Measurements from ENCODE around the gene FASTK. TPM values are rescaled to one million over a fixed set of nuclear protein-coding genes. Genes with fewer than 3 reads are reported as not detected.

The FASTK gene
- total and polyA plus RNA-seq, 4 donors: 30.9 to 80.7 (median 65.8) TPM

DNA sequence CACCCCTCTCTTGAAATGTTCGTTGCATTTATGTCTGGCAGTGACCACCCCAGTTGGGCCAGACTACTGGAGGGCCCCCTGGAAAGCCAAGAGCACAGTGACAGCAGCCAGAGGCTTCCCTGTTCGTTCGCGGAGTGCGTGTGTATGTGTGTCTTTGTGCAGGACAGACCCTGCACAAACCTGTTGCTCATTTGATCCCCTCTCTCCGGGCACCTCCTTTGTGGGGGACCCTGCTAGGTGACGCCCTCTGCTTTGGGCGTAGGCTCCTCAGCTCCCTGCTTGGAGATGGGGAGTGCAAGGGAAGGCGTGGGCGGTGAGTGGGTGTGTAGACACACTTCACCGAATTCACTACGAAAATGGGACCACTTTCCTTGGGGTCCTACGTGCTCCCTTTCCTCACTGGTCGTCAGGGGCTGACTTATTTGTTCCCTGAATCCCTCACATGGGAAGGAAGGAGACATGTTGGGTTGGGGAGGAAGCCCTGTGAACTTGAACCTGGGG is 44.3 kb upstream of the FASTK start:
- Histone ChIP-seq H3K4me3 (ENCODE audit: low read depth, low read length) (no peak overlapping the region), H3K4me1 (ENCODE audit: control insufficient read depth, insufficient read depth, low read length) (peaks cover 79% of the 10 kb centered on the region), H3K27ac (ENCODE audit: low read depth, low read length) (no peak overlapping the region), H3K36me3 (ENCODE audit: control insufficient read depth, insufficient read depth, low read length) (peaks cover 90% of the 10 kb centered on the region), H3K27me3 (ENCODE audit: control insufficient read depth, insufficient read depth, low read length) (no peaks in the 10 kb centered on the region), H3K9me3 (ENCODE audit: control insufficient read depth, insufficient read depth, low read length) (no peaks in the 10 kb centered on the region)
- WGBS (ENCODE audit: insufficient coverage): 80% methylated on average over 11 of the region's 14 CpGs
- DNase-seq (ENCODE audit: low read depth in 4 of 6, low spot score in 6 of 6): no peak

GRCh38 chr7:151124481-151124880 is 43.9 kb upstream of the FASTK start:
- WGBS (ENCODE audit: insufficient coverage): 88% methylated on average over 7 of the region's 7 CpGs
- Histone ChIP-seq H3K27ac (ENCODE audit: low read depth, low read length) (no peak overlapping the region), H3K4me3 (ENCODE audit: low read depth, low read length) (no peak overlapping the region), H3K9me3 (ENCODE audit: control insufficient read depth, insufficient read depth, low read length) (no peaks in the 10 kb centered on the region), H3K36me3 (ENCODE audit: control insufficient read depth, insufficient read depth, low read length) (peaks cover 90% of the 10 kb centered on the region), H3K4me1 (ENCODE audit: control insufficient read depth, insufficient read depth, low read length) (peaks cover 75% of the 10 kb centered on the region), H3K27me3 (ENCODE audit: control insufficient read depth, insufficient read depth, low read length) (no peaks in the 10 kb centered on the region)
- DNase-seq (ENCODE audit: low read depth in 4 of 6, low spot score in 6 of 6): no peak

- H3K36me3 ChIP-seq (ENCODE audit: control insufficient read depth, insufficient read depth, low read length): peaks cover 90% of the 10 kb centered on the region
- no peaks in the 10 kb centered on the region for H3K27me3 ChIP-seq (ENCODE audit: control insufficient read depth, insufficient read depth, low read length)
- no peaks in the 10 kb centered on the region for H3K9me3 ChIP-seq (ENCODE audit: control insufficient read depth, insufficient read depth, low read length)
- DNase-seq (ENCODE audit: low read depth in 4 of 6, low spot score in 6 of 6): peak; percentile 67 to 95 (median 78)
- WGBS (ENCODE audit: insufficient coverage): 35% methylated on average over 19 of the region's 24 CpGs
- H3K4me1 ChIP-seq (ENCODE audit: control insufficient read depth, insufficient read depth, low read length): peaks cover 71% of the 10 kb centered on the region
- no peak overlapping the region for H3K27ac ChIP-seq (ENCODE audit: low read depth, low read length)
- no peak overlapping the region for H3K4me3 ChIP-seq (ENCODE audit: low read depth, low read length)
Measured at GRCh38 chr7:151123822-151124464, 43.3 kb upstream of the FASTK start.

GRCh38 chr7:151123158-151123821 is 42.7 kb upstream of the FASTK start:
- Histone ChIP-seq H3K9me3 (ENCODE audit: control insufficient read depth, insufficient read depth, low read length) (no peaks in the 10 kb centered on the region), H3K36me3 (ENCODE audit: control insufficient read depth, insufficient read depth, low read length) (peaks cover 90% of the 10 kb centered on the region), H3K4me1 (ENCODE audit: control insufficient read depth, insufficient read depth, low read length) (peaks cover 64% of the 10 kb centered on the region), H3K27ac (ENCODE audit: low read depth, low read length) (no peak overlapping the region), H3K4me3 (ENCODE audit: low read depth, low read length) (no peak overlapping the region), H3K27me3 (ENCODE audit: control insufficient read depth, insufficient read depth, low read length) (no peaks in the 10 kb centered on the region)
- no peak for DNase-seq (ENCODE audit: low read depth in 4 of 6, low spot score in 6 of 6)
- WGBS (ENCODE audit: insufficient coverage): 86% methylated on average over 47 of the region's 50 CpGs

DNA sequence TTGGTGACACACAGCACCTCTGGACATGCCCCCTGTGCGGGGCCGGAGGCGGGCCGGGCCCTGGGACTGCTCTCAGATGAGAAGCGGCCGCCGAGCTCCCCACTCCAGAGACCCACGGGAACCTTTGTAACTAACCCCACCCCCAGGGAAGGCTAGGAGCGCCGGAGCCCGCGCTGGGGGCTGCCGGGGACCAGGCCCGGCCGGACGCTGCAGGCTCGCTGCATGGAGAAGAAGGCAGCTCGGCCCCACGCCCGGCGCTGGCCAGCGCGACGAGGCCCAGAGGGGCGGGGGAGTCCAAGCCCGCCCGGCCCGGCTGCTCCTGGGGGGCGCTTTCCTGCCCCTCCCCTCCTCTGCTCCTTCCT is 42.2 kb upstream of the FASTK start:
- peaks cover 90% of the 10 kb centered on the region for H3K36me3 ChIP-seq (ENCODE audit: control insufficient read depth, insufficient read depth, low read length)
- H3K27ac ChIP-seq (ENCODE audit: low read depth, low read length): no peak overlapping the region

DNA sequence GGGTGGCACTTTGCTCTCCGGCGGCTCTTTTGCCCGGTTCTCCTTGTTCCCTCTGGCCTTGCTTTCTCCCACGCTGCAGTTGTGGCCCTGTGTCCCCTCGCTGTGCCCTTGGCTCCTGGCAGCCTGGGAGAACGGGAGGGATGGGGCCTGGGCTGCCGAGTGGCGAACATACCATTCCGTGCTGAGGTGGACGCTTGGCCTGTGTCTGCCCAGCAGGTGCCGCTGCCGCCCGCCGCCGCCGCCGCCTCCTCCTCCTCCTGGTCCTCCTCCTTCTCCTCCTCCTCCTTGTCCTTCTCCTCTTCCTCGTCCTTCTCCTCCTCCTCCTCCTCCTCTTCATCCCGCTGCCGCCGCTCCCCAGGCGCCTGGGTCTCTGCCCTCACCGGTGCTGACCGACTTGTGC is 41.7 kb upstream of the FASTK start:
- Histone ChIP-seq H3K4me1 (ENCODE audit: control insufficient read depth, insufficient read depth, low read length) (peaks cover 55% of the 10 kb centered on the region), H3K9me3 (ENCODE audit: control insufficient read depth, insufficient read depth, low read length) (no peaks in the 10 kb centered on the region), H3K4me3 (ENCODE audit: low read depth, low read length) (no peak overlapping the region), H3K36me3 (ENCODE audit: control insufficient read depth, insufficient read depth, low read length) (peaks cover 90% of the 10 kb centered on the region), H3K27ac (ENCODE audit: low read depth, low read length) (no peak overlapping the region), H3K27me3 (ENCODE audit: control insufficient read depth, insufficient read depth, low read length) (no peaks in the 10 kb centered on the region)
- peak in 1 of 6 donors; percentile 61 for DNase-seq (ENCODE audit: low read depth in 4 of 6, low spot score in 6 of 6)
- WGBS (ENCODE audit: insufficient coverage): 53% methylated on average over 24 of the region's 24 CpGs

More for the DNA sequence above, 42.2 kb upstream of the FASTK start:
- WGBS (ENCODE audit: insufficient coverage): 89% methylated on average over 26 of the region's 29 CpGs
- no peak for DNase-seq (ENCODE audit: low read depth in 4 of 6, low spot score in 6 of 6)
- Histone ChIP-seq H3K27me3 (ENCODE audit: control insufficient read depth, insufficient read depth, low read length) (no peaks in the 10 kb centered on the region), H3K4me1 (ENCODE audit: control insufficient read depth, insufficient read depth, low read length) (peaks cover 60% of the 10 kb centered on the region), H3K9me3 (ENCODE audit: control insufficient read depth, insufficient read depth, low read length) (no peaks in the 10 kb centered on the region), H3K4me3 (ENCODE audit: low read depth, low read length) (no peak overlapping the region)

- DNase-seq (ENCODE audit: low read depth in 4 of 6, low spot score in 6 of 6): no peak
- peaks cover 90% of the 10 kb centered on the region for H3K36me3 ChIP-seq (ENCODE audit: control insufficient read depth, insufficient read depth, low read length)
- H3K4me3 ChIP-seq (ENCODE audit: low read depth, low read length): no peak overlapping the region
- no peaks in the 10 kb centered on the region for H3K9me3 ChIP-seq (ENCODE audit: control insufficient read depth, insufficient read depth, low read length)
- H3K27ac ChIP-seq (ENCODE audit: low read depth, low read length): no peak overlapping the region
- WGBS (ENCODE audit: insufficient coverage): 72% methylated on average over 30 of the region's 30 CpGs
- H3K4me1 ChIP-seq (ENCODE audit: control insufficient read depth, insufficient read depth, low read length): peaks cover 53% of the 10 kb centered on the region
- H3K27me3 ChIP-seq (ENCODE audit: control insufficient read depth, insufficient read depth, low read length): no peaks in the 10 kb centered on the region
Measured at GRCh38 chr7:151121380-151122170, 41.0 kb upstream of the FASTK start.

DNA sequence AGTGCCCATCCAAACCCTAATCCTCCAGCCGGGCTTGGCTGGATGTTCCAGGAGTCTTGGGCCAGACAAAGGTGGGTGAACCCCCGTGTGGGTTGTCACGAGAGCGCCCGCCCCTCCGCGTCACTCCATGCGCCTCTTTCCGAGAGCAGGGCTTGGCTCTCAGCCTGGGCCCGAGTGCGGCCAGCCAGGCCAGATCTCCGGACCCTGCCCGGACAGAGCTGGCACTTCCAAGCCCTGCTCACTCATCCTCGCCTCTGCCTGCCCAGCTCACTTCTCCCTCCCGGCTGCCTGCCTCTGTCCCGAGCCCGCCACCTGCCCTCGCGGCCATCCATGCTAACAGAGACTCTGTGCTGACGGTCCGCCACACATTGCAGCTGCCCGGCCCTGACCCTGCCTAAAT is 40.3 kb upstream of the FASTK start:
- H3K9me3 ChIP-seq (ENCODE audit: control insufficient read depth, insufficient read depth, low read length): no peaks in the 10 kb centered on the region
- DNase-seq (ENCODE audit: low read depth in 4 of 6, low spot score in 6 of 6): no peak
- H3K4me3 ChIP-seq (ENCODE audit: low read depth, low read length): no peak overlapping the region
- 57% methylated on average over 22 of the region's 22 CpGs for WGBS (ENCODE audit: insufficient coverage)
- peaks cover 51% of the 10 kb centered on the region for H3K4me1 ChIP-seq (ENCODE audit: control insufficient read depth, insufficient read depth, low read length)
- no peak overlapping the region for H3K27ac ChIP-seq (ENCODE audit: low read depth, low read length)
- peaks cover 95% of the 10 kb centered on the region for H3K36me3 ChIP-seq (ENCODE audit: control insufficient read depth, insufficient read depth, low read length)
- H3K27me3 ChIP-seq (ENCODE audit: control insufficient read depth, insufficient read depth, low read length): no peaks in the 10 kb centered on the region

DNA sequence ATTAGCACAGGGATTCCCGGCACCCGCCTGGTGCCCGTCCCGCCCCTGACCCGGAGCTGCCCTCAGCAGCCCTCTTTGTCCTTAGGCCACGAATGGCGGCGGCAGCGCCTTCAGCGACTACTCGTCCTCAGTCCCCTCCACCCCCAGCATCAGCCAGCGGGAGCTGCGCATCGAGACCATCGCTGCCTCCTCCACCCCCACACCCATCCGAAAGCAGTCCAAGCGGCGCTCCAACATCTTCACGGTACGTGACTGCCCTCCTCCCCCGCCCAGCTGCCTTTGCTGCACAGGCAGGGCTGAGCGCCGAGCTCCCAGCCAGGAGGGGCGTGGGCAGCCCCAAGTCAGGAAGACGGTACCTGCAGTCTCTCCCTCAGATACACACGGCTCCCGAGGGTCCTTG is 39.3 kb upstream of the FASTK start:
- peaks cover 93% of the 10 kb centered on the region for H3K36me3 ChIP-seq (ENCODE audit: control insufficient read depth, insufficient read depth, low read length)
- no peak overlapping the region for H3K27ac ChIP-seq (ENCODE audit: low read depth, low read length)
- H3K4me1 ChIP-seq (ENCODE audit: control insufficient read depth, insufficient read depth, low read length): peaks cover 45% of the 10 kb centered on the region
- H3K9me3 ChIP-seq (ENCODE audit: control insufficient read depth, insufficient read depth, low read length): no peaks in the 10 kb centered on the region
- WGBS (ENCODE audit: insufficient coverage): 76% methylated on average over 26 of the region's 27 CpGs
- no peaks in the 10 kb centered on the region for H3K27me3 ChIP-seq (ENCODE audit: control insufficient read depth, insufficient read depth, low read length)
- no peak overlapping the region for H3K4me3 ChIP-seq (ENCODE audit: low read depth, low read length)
- DNase-seq (ENCODE audit: low read depth in 4 of 6, low spot score in 6 of 6): no peak

Data from spinal cord (tissue), 10 donors.